Activated CD4-positive, CD25-positive, alpha-beta regulatory T cell treated with anti-CD3 and anti-CD28 coated beads, Interleukin-2, amount 50 U/mL, for 72 hours (primary cell): ENCODE results near the gene DCUN1D3.
"Not testable (repeated sequence)": the region's sequence is repeated elsewhere in the genome, so short reads cannot be mapped to it uniquely, and the experiment has no call there.

Experiments used
- DNase-seq: peaks from one replicate; pipeline ENCODE4 v3.0.0; 2021

Gene DCUN1D3

GRCh38 chr16:20818929-20819585 is 81.1 kb downstream of the DCUN1D3 start:
- DNase-seq, result no peak

- no peak for DNase-seq
These were observed 85.4 kb downstream of the DCUN1D3 start for GRCh38 chr16:20814784-20815183.

GRCh38 chr16:20812510-20812909 is 87.6 kb downstream of the DCUN1D3 start:
- DNase-seq, result no peak

GRCh38 chr16:20811889-20812439 is 88.2 kb downstream of the DCUN1D3 start:
- DNase-seq, result no peak

GRCh38 chr16:20807862-20808261 is 92.3 kb downstream of the DCUN1D3 start:
- DNase-seq, result no peak

GRCh38 chr16:20806168-20807050 is 93.7 kb downstream of the DCUN1D3 start, which contains the start of the genes ERI2 and REXO5:
TSS of gene ERI2 (minus strand) at chr16:20806472. CDS start at chr16:20806430, 42 bp downstream.
TSS of gene REXO5 (plus strand) at chr16:20806527. CDS start at chr16:20806954, 427 bp downstream.
- peak; percentile 74 for DNase-seq

GRCh38 chr16:20805684-20806167 is 94.4 kb downstream of the DCUN1D3 start:
- DNase-seq, result not testable (repeated sequence)
